GM12864 (cell line): ENCODE results near the gene NFKBIL1.

Experiments
- DNase-seq: peaks from one replicate; pipeline ENCODE4 v3.0.0-alpha.2; 2011; ENCODE audit warnings: low read depth
- H3K4me3 ChIP-seq: 2 replicates; pipeline ENCODE4 v1.5.1; 2011; ENCODE audit warnings: mild to moderate bottlenecking, low read depth, low read length, control low read depth
- TF ChIP-seq, protein P1 (sequence below): IDR thresholded peaks from 2 replicates; pipeline ENCODE4 v1.5.1; 2011; ENCODE audit warnings: low read depth, mild to moderate bottlenecking, moderate library complexity, low read length, control low read depth, inconsistent platforms; ENCODE audit errors: missing control alignments

NFKBIL1 gene

DNA sequence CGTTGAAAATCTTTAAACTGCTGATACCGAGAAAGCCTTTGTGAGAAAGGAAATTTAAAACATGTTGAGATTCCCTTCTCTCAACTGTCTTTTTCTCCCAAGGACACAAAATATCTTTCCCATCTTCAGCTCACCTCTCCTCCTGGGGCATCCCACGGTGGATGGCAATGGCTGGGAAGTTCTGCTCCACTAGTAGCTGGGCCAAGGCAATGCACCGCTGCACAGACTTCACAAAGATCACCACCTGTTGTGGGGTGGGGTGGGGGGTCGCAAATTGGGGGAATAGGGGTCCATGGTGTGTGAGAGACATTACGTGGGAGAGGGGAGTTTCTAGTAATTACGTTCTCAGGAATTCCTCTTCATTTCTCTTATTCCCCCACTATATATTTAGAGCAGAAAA, 16.2 kb upstream of the NFKBIL1 start:
- H3K4me3 ChIP-seq = no peak overlapping the region
- no peak for DNase-seq
- TF ChIP-seq, protein P1, sequence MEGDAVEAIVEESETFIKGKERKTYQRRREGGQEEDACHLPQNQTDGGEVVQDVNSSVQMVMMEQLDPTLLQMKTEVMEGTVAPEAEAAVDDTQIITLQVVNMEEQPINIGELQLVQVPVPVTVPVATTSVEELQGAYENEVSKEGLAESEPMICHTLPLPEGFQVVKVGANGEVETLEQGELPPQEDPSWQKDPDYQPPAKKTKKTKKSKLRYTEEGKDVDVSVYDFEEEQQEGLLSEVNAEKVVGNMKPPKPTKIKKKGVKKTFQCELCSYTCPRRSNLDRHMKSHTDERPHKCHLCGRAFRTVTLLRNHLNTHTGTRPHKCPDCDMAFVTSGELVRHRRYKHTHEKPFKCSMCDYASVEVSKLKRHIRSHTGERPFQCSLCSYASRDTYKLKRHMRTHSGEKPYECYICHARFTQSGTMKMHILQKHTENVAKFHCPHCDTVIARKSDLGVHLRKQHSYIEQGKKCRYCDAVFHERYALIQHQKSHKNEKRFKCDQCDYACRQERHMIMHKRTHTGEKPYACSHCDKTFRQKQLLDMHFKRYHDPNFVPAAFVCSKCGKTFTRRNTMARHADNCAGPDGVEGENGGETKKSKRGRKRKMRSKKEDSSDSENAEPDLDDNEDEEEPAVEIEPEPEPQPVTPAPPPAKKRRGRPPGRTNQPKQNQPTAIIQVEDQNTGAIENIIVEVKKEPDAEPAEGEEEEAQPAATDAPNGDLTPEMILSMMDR = no peak

DNA sequence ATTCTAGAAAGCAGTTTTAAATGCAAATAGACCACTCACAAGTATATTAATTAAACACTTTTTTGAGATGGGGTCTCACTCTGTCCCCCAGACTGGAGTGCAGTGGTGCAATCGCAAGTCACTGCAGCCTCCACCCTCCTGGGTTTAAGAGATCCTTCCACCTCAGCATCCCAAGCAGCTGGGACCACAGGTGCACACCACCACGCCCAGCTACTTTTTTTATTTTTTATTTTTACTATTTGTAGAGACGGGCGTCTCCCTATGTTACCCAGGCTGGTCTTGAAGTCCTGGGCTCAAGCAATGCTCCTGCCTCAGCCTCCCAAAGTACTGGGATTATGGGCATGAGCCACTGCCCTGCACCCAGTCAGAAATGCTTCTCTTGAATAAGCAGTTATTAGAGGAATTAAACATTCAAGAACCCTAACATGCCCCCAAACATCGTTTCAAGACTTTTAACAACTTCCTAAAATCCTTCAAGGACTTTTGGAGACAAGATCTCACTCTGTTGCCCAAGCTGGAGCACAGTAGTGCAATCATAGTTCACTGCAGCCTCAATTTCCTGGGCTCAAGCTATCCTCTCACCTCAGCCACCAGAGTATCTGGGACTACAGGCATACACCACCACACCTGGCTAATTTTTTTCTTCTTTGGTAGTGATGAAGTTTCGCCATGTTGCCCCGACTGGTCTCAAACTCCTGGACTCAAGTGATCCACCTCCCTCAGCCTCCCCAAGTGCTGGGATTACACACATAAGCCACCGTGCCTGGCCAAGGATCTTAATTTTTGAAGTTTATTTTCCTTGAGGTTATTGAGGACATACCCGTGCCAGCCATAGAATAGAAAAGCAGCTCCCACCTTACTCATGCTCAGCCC, 15.4 kb upstream of the NFKBIL1 start:
- no peak for DNase-seq
- TF ChIP-seq, protein P1 = no peak
- no peak overlapping the region for H3K4me3 ChIP-seq

DNA sequence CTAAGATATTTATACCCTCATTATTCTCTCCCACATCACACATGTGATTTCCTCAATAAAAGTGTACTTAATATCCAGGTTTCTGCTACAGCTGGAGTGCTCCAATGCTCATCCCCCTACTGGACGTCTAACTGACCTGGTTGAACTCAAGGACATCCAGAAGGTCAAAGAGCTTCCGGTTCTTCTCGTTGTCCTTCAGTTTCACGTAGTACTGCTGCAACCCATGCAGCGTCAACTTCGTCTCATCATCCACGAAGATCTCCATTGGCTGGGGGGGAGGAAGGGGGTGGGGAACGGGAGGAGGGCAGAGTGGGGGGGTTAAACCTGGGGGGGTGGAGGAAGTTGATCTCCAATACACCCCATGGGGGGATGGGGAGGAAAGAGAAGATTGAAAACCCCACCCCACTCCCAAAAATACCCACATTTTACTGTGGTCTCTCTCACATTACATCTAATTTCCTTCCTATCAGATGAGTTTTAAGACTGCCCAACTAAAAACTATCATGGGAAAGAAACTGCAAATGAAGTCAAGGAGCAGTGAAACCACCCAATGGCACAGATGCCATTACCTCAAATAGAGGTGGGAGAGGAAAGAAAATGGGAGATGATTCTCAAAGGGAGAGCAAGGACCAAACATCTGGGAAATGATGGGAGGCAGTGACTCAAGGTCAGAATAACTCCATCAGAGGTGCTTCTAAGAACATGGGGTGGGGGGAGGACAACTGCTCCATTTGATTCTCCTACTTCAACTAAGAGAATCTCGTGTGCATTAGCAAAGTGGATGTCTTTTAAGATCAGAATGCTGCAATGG, 14.6 kb upstream of the NFKBIL1 start:
- TF ChIP-seq, protein P1 = no peak
- DNase-seq = no peak
- H3K4me3 ChIP-seq = no peak overlapping the region

DNA sequence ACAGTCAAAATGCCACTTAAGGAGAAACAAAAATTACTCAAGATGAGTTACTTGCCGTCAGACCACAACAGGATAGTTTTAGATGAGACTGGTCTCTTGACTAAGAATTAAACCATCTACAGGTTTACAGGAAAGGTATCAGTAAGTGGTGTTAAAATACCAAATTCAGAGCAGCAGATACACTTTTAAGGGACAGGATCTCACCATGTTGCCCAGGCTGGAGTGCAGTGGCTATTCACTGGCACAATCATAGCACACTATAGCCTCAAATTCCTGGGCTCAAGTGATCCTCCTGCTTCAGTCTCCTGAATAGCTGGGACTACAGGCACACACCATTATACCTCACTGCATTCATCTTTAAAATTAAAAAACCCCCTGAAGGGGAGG, 14.0 kb upstream of the NFKBIL1 start:
- no peak for DNase-seq
- no peak overlapping the region for H3K4me3 ChIP-seq
- TF ChIP-seq, protein P1 = no peak

DNA sequence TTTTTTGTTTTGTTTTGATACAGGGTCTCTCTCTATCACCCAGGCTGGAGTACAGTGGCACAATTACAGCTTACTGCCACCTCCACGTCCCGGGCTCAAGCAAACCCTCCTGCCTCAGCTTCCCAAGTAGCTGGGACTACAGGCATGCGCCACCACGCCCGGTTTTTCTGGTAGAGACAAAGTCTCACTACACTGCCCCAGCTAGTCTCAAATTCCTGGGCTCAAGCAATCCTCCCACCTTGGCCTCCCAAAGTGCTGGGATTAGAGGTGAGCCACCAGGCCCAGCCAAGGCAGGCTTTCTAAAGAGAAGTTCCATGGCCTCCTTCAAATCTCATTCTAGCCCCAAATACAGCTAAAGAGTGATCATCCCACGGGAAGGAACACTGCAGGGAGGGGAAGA, 13.4 kb upstream of the NFKBIL1 start:
- H3K4me3 ChIP-seq = no peak overlapping the region
- TF ChIP-seq, protein P1 = no peak
- no peak for DNase-seq

DNA sequence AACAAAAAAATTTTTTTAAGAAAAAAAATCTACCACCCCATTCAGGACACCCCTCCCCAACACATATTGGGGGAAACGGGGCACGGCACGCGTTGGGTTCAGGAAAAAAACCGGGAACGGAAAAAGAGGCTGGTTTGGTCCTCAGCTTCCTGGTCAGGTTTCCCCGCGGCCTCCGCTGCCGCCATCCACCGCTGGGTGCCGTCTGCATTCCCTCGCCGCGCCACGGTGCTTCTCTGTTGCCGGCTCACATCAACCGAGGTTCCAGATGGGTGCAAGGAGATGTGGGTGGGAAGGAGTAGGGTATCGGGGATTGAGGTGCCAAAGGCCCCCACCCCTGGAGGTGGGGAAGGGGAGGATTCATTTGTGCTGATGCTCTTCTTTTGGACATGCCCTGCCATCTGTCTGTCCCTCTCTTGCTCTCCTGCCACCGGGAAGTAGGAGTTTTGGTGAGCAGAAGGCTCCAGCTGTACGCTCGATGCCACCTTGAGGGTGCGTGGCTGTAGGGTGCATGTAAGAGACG, 12.8 kb upstream of the NFKBIL1 start:
- H3K4me3 ChIP-seq = no peak overlapping the region
- no peak for DNase-seq
- TF ChIP-seq, protein P1 = no peak
